ENCODE measurements around the gene RPL23.
A peak's percentile ranks its signal among the peaks of the same experiment; 100 is the strongest.
"Not testable (repeated sequence)": the region's sequence is repeated elsewhere in the genome, so short reads cannot be mapped to it uniquely, and the experiment has no call there.

The RPL23 gene

DNA sequence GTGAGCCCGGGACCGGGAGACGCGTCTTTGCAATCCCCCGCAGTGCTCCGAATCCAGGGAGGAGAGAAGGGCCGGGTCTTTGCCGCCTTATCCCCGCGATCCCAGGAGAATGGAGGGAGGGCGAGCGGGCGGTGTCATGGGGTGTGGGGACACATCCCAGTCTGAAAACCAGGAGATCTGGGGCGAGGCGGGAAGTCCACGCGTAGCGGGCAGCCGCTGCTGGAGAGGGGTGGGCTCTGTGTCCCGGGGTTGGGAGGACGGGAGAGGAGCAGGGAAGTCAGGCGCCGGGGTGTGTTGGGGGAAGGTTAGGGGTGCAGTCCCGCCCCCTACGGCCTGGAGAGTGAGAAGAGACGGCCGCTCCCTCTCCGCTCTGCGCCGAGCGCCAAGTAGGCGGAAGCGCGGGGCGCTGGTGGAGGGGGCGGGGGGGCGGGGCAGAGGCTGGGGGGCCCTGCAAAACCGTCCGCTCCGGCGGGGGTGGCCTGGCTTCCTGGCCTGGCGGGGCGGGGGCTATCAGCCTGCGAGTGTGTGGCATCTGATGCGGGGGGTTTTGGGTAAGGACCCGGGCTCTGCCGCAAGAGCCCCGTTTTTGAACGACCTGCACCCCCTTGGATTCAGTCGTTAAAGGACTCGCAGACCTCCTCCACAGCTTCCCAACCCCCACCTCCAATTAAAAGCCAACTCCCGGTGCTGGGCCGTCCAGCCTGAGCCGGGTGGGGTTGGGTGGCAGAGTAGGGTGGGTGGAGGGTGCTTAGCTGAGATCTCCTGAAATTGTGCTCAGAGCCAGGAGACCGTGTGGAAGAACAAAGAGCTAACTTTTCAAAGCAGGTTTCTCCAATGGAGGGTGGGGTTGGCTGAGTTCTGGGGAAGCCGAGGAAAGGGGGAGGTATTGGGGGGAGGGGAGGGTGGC lies 17.0 kb upstream of the RPL23 start:
- intact Hi-C loops (cut with DNase I): loop anchor here (10.0 kb wide), 1 partner anchor 54 kb away; the partner anchor contains the start of gene LASP1NB
- DNase-seq: peak in 41 of 42 donors; percentile 25 to 87 (median 73)

- DNase-seq: peak; percentile 72 to 95 (median 88)
- intact Hi-C loops (cut with DNase I): loop anchor here (10.0 kb wide), 1 partner anchor 55 kb away; the partner anchor contains the start of gene LASP1NB
These were observed 16.2 kb upstream of the RPL23 start, which contains the start of gene LASP1 for GRCh38 chr17:38869526-38870258. Gene LASP1, plus strand, starts transcription at chr17:38870058. Its CDS starts 132 bp downstream, at chr17:38870190.

GRCh38 chr17:38868817-38869525 lies 15.4 kb upstream of the RPL23 start:
- intact Hi-C loops (cut with DNase I): no loop called here

DNA sequence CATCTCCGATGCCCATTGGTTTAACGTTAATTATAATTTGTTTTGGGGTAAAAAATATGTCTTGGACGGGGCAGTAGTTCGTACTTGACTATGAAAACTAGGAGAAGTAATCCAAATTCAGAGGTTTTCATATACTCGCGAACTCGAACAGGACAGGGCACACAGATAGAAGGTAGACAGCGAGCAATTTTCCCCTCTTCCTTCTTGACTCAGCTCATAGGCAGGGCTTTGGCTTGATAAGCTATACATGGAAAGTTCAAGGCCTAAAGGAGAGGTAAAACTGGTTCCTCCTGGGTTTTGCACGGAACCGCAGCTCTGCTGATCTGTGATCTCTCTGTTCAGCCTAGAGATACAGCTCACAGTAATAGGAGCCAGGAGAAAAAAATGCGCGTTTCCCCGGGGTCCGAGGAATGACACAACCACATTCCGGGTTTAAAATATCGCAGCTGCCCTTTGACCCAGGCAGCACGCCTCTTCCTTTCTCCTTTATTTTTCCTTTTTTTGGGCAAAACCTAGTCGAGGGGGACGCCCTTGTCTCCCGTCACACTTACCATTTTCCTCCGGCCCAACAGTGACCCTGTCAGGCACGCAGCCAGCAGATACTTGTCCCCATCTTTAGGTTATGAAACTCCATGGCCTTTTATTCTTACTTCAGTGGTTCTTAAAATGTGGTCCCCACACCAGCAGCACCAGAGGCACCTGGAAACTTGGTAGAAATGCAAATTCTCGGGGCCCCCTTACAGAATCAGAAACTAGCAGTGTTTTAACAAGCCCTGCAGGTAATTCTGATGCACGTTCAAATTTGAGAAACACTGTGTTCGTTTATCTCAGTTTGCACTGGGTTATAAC lies 14.7 kb upstream of the RPL23 start:
- intact Hi-C loops (cut with DNase I): no loop called here
- DNase-seq: peak in 8 of 42 donors; percentile 10 to 56 (median 26)

More at GRCh38 chr17:38868817-38869525, 15.4 kb upstream of the RPL23 start:
- DNase-seq: peak; percentile 85 to 97 (median 93)

GRCh38 chr17:38867179-38867967 lies 13.9 kb upstream of the RPL23 start:
- peak in 41 of 42 donors; percentile 46 to 92 (median 78) for DNase-seq
- intact Hi-C loops (cut with DNase I): no loop called here

GRCh38 chr17:38864636-38865398 lies 11.3 kb upstream of the RPL23 start:
- intact Hi-C loops (cut with DNase I): no loop called here
- no peak for DNase-seq

DNA sequence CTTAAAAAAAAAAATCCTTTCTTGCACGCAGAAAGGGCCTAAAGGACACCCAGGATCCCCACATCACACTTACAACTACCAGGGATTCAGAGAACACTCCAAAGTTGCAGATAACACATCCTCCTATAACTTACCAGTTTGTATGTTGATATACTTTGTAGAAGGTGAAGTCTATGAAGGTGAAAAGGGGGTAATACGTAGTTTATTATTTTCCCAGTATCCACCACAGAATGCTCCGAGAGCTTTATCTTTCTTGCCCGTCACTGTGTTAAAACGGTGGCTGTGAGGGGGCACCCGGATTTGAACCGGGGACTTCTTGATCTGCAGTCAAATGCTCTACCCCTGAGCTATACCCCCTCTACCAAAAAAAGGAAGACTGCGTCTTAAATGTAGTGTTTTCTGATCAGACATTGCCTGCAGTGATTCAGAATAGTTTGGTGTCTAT lies 7.9 kb upstream of the RPL23 start:
- DNase-seq: peak in 3 of 42 donors; percentile 41 to 52 (median 52)
- intact Hi-C loops (cut with DNase I): no loop called here

GRCh38 chr17:38857271-38857670 lies 3.8 kb upstream of the RPL23 start:
- no peak for DNase-seq
- intact Hi-C loops (cut with DNase I): no loop called here

- DNase-seq; intact Hi-C loops (cut with DNase I): not testable (repeated sequence)
These were observed 1.7 kb upstream of the RPL23 start for GRCh38 chr17:38855101-38855714.

DNA sequence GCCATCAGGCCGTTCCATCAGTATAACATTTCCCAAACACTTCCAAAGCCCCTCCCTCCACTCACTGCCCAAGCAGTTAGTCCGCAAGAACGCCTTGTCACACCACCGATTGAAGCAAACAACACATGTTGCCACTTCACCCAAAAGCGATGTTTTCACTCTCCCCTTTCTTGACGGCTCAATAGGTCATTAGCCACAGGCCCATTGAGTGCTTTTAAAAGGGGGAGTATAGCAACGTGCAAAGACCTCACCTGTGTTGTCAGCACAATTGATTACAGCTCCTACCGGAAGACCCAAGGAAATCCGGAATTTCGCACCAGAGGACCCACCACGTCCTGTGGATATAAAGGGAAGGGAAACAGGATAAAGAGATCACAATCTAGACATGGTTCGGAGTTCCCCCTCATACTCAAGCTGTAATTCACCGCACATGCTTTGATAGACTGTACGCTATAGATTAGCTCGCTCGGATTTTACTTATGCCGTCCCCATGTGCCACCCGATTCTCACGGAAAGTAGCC lies 690 bp downstream of the RPL23 start:
- DNase-seq: no peak
- intact Hi-C loops (cut with DNase I): loop anchor here (2.0 to 5.0 kb wide), 2 partner anchors 28 to 299 kb away; partner anchors contain the start of genes CWC25 and PLXDC1

- intact Hi-C loops (cut with DNase I): loop anchor here (5.0 kb wide), 1 partner anchor 301 kb away; the partner anchor contains the start of gene PLXDC1
- DNase-seq: no peak
These were observed 2.1 kb downstream of the RPL23 start for GRCh38 chr17:38851434-38851833.

GRCh38 chr17:38850374-38850773 lies 3.1 kb downstream of the RPL23 start:
- DNase-seq: no peak
- intact Hi-C loops (cut with DNase I): loop anchor here (5.0 kb wide), 1 partner anchor 302 kb away; the partner anchor contains the start of gene PLXDC1

- DNase-seq: no peak
- intact Hi-C loops (cut with DNase I): no loop called here
These were observed 4.4 kb downstream of the RPL23 start for GRCh38 chr17:38848939-38849605.

- no peak for DNase-seq
- intact Hi-C loops (cut with DNase I): no loop called here
These were observed 5.0 kb downstream of the RPL23 start for GRCh38 chr17:38848557-38848891.

DNA sequence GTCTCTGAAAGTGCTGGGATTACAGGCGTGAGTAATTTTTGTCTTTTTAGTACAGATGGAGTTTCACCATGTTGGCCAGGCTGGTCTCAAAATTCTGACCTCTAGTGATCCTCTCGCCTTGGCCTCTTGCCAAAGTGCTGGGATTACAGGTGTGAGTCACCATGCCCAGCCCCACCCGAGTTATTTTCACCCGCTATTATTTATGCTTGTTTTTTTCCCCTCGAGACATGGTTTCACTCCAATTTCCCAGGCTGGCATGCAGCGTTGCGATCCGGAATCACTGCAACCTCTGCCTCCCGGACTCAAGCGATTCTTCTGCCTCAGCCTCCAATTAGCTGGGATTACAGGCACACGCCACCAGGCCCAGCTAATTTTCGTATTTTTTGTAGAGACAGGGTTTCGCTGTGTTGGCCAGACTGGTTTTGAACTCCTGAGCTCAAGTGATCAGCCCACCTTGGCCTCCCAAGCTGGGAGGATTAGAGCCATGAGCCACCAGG lies 9.2 kb downstream of the RPL23 start:
- DNase-seq: no peak
- intact Hi-C loops (cut with DNase I): no loop called here
